Renal cortical epithelial cell (primary cell): ENCODE data around the gene DNMT1. TPM values are rescaled to one million over a fixed set of nuclear protein-coding genes. Genes with fewer than 3 reads are reported as not detected.

ENCODE experiments used
- DNase-seq: peaks from one replicate; pipeline ENCODE4 v3.0.0-alpha.2; 2011; ENCODE audit warnings: low read depth
- total RNA-seq: library from RNA; depleted of rRNA; stranded (reverse); fragments of >200 nt; gene quantifications from 2 replicates; pipeline ENCODE4 v1.2.3, GENCODE V29; 2014

Gene DNMT1
- total RNA-seq, 1 donor from 2014 or later, result 37.4 TPM

DNA sequence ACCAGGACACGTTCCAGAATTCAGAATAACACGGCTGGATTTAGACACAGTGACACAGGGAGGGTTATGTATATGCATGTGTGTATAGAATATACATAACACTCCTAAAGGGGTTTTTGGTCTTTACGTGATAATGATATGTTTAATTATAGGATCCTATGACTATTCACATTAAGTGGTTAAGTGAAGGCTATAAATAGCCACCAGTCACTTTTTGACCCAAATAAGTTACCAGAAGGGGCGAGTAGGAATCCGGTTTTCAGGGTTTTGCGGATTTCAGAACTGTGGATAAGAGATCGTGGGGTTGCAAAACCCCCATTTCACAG is 99.2 kb downstream of the DNMT1 start:
- no peak for DNase-seq

DNA sequence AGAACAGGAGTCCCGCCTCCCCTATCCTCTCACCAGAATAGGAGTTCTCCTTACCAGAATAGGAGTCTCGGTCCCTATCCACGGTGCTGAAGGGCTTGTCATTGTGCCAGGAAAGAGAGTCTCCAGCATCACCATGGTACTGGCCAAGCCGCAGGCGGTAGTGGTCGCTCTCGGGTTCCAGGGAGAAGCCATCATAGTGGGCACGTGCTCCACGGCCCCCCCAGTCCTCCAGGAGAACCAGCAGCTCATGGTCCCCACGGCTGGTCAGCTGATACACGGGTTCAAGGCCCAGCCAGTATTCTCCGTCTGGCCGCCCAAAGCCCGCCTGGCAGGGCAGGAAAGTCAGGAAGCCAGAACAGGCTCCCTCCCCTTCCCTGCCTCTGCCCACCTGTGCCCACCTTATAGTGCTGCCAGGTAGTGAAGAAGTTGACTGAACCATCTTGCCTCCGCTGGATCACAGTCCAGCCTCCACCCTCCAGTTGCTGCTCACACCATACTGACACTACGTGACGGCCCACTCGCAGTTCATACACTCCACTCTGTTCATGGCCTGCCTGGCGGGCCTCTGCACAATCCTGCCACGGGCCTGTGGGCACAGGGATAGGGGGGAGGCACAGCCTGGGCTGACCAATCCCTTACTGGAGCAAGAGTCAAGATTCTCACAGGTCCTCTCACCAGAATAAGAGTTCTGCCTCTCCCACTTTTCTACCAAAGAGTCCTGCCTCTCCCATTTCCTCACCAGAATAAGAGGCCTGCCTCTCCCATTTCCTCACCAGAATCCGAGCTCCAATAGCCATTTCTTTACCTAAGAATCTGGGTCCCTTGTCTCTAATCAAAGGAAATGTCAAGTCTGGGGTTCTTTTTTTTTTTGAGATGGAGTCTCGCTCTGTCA is 101.2 kb downstream of the DNMT1 start:
- no peak for DNase-seq

DNA sequence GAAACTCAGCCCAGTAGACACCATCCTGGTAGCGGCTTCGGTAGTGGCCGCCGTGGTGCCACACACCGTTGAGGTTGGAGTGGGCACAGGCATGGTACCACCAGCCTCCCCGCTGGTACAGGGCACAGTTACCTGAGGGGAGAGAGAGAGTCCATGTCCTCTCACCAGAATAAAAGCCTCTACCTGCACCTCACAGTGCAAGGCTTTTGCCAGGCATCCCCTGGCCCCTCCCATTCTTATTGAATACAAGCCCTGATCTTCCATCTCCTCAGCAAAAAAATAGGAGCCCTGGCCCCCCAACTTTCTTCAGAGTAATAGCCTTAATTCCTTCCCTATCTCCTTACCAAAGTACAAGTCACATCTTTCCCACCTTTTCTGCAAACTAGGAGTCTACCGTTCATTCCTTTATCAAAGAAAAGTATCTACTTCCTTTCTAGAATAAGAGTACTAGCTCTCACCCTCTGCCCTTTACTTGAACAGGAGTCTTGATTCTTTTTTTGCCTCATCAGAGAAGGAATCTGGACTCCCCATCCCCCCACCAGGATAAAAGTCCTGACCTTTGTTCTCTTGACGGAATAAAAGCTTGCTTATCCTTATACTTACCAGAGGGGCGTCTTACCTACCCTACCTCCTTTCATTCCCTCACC is 102.0 kb downstream of the DNMT1 start:
- DNase-seq, result no peak

DNA sequence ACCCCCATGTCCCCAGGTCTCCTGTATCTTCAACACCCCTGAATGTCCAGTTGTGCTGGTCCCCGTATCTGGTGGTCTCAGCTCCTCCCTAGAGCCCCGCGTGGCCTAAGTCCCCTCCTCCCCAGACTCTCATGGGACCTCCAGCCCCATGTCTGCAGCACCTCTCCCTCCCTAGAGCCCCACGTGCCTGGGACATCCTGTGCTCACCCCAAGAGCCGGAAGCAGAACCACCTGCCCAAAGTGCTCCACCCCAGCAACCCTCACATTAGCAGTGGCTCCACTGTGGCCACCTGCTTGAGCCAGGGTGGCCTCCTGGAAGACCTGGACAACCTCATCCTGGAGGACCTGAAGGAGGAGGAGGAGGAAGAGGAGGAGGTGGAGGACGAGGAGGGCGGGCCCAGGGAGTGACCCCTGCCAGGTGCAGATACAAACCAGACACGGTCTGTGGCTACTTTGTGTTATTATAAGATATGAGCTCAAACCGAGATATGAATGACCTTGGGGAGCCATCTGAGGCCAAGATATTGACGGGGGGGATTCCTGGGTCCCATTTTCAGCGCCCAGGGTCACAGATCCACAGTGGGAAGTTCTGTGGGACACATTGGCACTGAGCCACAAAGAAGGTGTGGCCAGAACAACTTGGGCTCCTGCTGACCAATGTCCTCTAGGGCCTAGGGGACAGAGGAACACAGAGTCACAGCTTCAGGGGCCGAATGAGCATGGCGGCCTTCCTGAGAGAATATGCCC is 102.7 kb downstream of the DNMT1 start:
- DNase-seq, result no peak

DNA sequence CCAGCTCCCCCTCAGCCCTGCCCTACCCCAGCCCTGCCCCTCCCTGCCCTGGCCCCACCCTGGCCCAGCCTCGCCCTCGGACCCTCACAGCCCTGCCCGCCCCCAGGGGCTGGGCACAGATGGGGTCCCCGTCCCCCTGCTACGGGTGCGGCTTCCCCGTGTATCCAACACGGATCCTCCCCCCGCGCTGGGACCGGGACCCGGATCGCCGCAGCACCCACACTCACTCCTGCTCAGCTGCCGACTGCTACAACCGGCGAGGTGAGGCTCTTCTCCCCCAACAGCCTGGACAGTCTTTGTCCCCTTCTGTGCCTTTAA is 103.4 kb downstream of the DNMT1 start:
- DNase-seq, result no peak

DNA sequence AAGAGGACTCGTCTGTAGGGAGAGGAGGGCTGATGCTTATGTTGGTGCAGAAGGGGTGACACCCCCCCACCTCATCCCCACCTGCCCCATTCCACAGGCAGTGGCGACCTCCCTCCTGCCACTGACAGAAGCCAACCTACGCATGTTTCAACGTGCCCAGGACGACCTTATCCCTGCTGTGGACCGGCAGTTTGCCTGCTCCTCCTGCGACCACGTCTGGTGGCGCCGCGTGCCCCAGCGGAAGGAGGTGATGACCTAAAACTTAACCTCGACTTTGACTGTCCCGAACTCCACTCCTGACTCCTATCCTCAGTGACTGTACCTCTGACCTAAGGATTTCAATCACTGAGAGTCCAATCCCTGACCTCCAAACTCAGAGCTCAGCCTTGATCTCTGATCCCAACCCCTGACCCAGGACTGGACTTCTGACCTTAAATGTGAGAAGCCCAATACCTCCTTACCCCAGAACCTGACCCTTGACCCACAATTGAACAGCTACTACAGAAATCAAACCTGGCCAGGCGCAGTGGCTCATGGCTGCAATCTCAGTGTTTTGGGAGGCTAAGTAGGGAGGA is 104.9 kb downstream of the DNMT1 start:
- no peak for DNase-seq

DNA sequence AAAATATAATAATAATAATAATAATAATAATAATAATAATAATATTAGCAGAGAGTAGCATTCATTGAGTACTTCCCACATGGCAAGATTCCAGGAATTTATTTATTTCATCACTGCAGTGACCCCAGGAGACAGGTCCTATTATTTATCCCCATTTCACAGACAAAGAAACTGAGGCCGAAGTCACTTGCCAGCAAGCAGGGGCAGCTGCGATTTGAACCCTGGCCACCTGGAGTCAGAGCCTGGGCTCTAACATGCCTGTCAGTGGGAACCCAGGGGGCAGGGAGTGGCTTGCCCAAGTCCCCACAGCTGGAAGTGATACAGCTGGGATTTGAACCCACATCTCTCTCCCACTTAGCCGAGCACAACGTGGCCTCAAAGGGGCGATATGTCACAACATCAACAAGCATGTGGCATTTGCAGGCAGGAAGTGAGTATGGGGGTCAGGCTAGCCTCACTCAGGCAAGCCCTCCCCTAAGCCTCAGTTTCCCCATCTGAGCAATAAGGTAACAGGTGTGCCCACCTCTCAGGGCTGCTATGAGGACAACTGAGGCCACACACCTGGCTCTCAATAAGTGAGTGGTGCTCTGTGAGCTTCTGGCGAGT is 105.7 kb downstream of the DNMT1 start:
- DNase-seq, result no peak

DNA sequence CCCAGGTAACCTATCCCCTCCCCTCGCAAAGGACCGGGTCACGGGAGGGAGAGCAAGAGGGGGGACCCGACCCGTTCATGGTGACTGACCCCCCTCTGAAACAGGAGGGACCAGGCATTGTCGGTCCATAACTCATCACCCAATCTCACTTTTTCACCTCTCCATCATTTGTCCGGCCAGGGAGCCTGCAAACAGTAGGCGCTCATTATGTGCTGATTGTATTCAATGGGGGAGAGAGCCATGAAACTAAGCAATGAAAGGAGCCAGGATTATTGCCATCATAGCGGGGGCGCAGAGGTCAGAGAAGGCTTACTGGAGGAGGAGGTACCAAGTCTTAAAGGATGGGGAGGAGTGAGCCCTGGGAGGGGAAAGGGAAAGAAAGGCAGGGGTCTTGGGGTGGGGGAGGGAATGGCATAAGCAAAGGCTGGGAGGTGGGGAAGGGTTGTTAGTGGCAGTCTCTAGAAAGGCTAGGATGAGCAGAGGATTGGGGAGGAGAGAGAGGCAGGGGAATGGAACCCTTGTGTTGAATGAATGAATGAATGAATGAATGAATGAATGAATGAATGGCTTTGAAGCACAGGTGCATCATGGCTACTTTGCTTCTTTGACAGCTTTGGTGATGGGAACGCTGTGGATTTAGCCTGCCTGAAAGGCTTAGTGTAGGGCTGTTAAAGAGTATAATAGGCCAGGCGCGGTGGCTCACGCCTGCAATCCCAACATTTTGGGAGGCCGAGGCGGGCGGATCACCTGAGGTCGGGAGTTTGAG is 107.3 kb downstream of the DNMT1 start:
- DNase-seq, result no peak

DNA sequence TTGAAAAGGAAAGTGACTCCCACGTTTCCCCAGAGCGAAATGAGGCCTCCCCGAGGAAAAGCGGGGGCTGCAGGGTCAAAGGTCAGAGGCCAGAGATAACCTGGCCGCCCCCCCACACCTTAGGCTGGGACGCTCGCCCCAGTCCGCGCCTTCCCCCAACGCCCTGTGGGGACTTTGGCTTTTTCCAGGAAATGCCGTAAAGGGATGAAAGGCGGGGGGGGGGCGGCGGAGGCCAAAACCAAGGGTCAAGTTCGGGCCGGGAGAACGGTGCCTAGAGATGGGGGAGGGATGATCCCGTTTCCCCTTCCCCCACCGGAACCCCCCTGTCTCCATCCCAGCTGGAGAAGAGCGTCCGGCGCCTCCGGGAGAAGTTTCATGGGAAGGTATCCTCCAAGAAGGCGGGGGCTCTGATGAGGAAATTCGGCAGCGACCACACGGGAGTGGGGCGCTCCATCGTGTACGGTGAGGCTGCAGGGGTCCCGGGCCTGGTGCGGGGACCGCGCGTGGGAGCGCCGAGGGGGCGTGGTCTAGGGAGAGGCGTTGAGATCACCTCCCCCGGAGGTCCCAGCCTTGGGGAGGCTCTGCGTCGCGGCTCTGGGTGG is 108.1 kb downstream of the DNMT1 start:
- DNase-seq, result no peak

DNA sequence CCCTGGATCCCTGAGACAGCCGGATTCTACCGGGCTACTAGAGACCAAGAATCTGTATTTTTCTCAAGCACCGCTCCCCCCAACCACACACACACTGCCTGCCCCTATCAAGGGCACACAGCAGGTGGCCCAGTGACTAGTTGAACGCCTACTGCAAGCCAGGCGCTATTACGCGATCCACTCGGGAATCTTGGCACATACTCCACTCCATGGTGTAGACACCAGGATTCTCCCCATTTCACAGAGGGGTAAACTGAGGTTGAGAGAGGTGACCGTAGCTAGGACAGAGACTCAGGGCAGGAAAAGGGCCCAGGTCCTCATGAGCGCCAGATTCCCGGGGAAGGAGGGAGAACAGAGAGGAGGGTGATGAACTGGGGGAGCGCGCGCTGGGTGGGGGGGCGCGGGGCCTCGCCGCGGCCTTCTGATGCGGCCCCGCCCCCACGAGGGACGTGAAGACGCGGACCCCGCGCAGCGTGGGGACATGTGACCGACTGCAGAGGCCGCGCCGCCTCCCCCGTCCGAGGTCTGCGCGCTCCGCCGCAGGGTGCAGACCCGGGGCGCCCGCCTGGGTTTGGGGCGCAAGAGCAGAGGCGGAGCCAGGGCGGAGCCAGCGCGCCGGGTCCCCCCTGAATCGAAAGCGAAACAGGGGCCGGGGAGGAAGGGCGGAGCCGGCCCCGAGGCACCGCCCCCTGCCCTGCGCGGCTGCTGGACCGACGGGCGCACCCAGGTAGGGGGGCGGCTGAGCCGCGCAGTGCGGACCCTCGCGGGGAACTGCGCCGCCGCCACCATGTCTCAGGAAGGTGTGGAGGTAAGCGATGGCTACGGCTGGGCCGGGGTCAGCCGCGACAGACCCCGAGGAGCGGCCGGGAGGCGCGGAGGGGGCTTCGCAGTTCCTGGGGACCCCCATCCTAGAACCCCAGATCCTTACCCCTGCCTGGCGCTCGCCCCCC is 108.8 kb downstream of the DNMT1 start, which contains the start of gene SHFL:
Gene SHFL (plus strand): TSS at position 677 of the 950 bp plus-strand sequence. CDS start 111 bp downstream, at position 788.
- DNase-seq, result no peak

DNA sequence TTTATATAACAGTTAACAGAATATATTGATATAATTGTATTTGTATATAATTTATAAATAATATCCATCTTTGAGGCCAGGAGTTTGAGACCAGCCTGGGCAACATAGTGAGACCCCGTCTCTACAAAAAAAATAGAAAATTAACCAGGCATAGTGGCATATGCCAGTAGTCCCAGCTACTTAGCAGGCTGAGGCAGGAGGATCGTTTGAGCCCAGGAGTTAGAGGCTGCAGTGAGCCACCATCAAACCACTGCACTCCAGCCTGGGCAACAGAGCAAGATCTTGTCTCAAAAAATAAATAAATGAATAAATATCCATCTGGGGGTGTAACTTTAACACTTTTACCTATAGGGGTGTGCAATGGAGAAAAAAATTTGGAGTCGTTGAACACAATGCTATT is 110.0 kb downstream of the DNMT1 start:
- DNase-seq, result no peak

DNA sequence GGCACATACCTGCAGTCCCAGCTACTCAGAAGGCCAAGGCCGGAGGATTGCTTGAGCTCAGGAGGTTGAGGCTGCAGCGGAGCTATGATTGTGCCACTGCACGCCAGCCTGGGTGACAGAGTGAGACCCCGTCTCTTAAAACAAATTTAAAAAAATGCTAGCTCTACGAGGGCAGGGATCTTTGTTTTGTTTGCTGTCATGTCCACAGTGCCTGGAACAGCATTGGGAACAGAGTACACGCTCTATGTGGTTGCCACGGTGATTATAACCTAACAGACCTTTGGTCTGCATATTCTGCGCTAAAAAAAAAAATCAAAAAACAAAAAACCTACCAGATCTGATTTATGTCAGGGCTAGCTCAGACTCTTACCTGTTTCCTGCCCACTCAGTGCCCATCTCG is 110.8 kb downstream of the DNMT1 start:
- DNase-seq, result no peak

Other genes with a start within 250 kb of the DNMT1 start
- gene COL5A3, start 184.4 kb downstream of the DNMT1 start, total RNA-seq, result not detected in 2 replicates
- not detected in 2 replicates for gene RDH8, start 181.5 kb downstream of the DNMT1 start, total RNA-seq
- 22.1 and 24.1 TPM in 2 replicates for gene SHFL, start 108.6 kb downstream of the DNMT1 start, total RNA-seq
- under 0.01 and 0.35 TPM in 2 replicates for gene ANGPTL6, start 92.3 kb downstream of the DNMT1 start, total RNA-seq
- 41.0 and 46.2 TPM in 2 replicates for gene PPAN, start 88.6 kb downstream of the DNMT1 start, total RNA-seq
- 10.2 TPM in 1 of 2 replicates, not detected in the other for gene P2RY11, start 83.3 kb downstream of the DNMT1 start, total RNA-seq
- 309 and 416 TPM in 2 replicates for gene EIF3G, start 75.1 kb downstream of the DNMT1 start, total RNA-seq
- 3.0 and 3.3 TPM in 2 replicates for gene S1PR2, start 36.4 kb upstream of the DNMT1 start, total RNA-seq
- 23.1 and 29.5 TPM in 2 replicates for gene MRPL4, start 57.3 kb upstream of the DNMT1 start, total RNA-seq
- 38.4 and 130 TPM in 2 replicates for gene ICAM1, start 76.2 kb upstream of the DNMT1 start, total RNA-seq
- gene ICAM4, start 92.0 kb upstream of the DNMT1 start, total RNA-seq, result 0.35 and 0.69 TPM in 2 replicates
- 0.40 and 1.6 TPM in 2 replicates for gene ICAM5, start 95.0 kb upstream of the DNMT1 start, total RNA-seq
- gene ZGLP1, start 114.9 kb upstream of the DNMT1 start, total RNA-seq, result 0.17 and 0.70 TPM in 2 replicates
- 22.2 and 47.1 TPM in 2 replicates for gene FDX2, start 121.1 kb upstream of the DNMT1 start, total RNA-seq
- 8.0 and 33.1 TPM in 2 replicates for gene RAVER1, start 138.6 kb upstream of the DNMT1 start, total RNA-seq
- 2.8 and 7.6 TPM in 2 replicates for gene ICAM3, start 144.7 kb upstream of the DNMT1 start, total RNA-seq
- gene TYK2, start 185.6 kb upstream of the DNMT1 start, total RNA-seq, result 66.7 and 74.2 TPM in 2 replicates
- gene CDC37, start 208.6 kb upstream of the DNMT1 start, total RNA-seq, result 187 and 245 TPM in 2 replicates
- 1.0 and 8.7 TPM in 2 replicates for gene PDE4A, start 225.6 kb upstream of the DNMT1 start, total RNA-seq